Neural progenitor cell (in vitro differentiated cells): Measurements from ENCODE around the gene HS3ST2. TPM values are rescaled to one million over a fixed set of nuclear protein-coding genes. Genes with fewer than 3 reads are reported as not detected.

Source experiments
- DNase-seq: peaks from one replicate; pipeline ENCODE4 v3.0.0-alpha.2; 2016; ENCODE audit warnings: low spot score
- H2AFZ ChIP-seq: fragments of 200-600 bp; sonication (generic); replicated peaks from 2 replicates; pipeline ENCODE4 v1.6.1; 2016; ENCODE audit warnings: antibody characterized with exemption
- H3F3A ChIP-seq: fragments of 200-600 bp; sonication (generic); 2 replicates; pipeline ENCODE4 v1.6.1; 2016; ENCODE audit warnings: antibody characterized with exemption, low read depth
- H3K27ac ChIP-seq: fragments of 200-600 bp; sonication (generic); 2 replicates; pipeline ENCODE4 v1.5.1; 2016; ENCODE audit warnings: mild to moderate bottlenecking
- H3K27me3 ChIP-seq: fragments of 200-600 bp; sonication (generic); 2 replicates; pipeline ENCODE4 v1.6.1; 2016; ENCODE audit warnings: mild to moderate bottlenecking, moderate library complexity
- H3K36me3 ChIP-seq: fragments of 200-600 bp; sonication (generic); 2 replicates; pipeline ENCODE4 v1.5.1; 2016
- H3K4me1 ChIP-seq: fragments of 200-600 bp; sonication (generic); 2 replicates; pipeline ENCODE4 v1.6.1; 2016; ENCODE audit warnings: mixed run types
- H3K4me2 ChIP-seq: fragments of 200-600 bp; sonication (generic); 2 replicates; pipeline ENCODE4 v1.6.1; 2016
- H3K4me3 ChIP-seq: fragments of 200-600 bp; sonication (generic); 2 replicates; pipeline ENCODE4 v1.5.1; 2016
- H3K79me2 ChIP-seq: fragments of 200-600 bp; sonication (generic); 2 replicates; pipeline ENCODE4 v1.6.1; 2016; ENCODE audit warnings: low read depth
- H3K9ac ChIP-seq: fragments of 200-600 bp; sonication (generic); 2 replicates; pipeline ENCODE4 v1.6.1; 2016
- H3K9me3 ChIP-seq: fragments of 200-600 bp; sonication (generic); 2 replicates; pipeline ENCODE4 v1.5.1; 2016; ENCODE audit warnings: low read depth
- H4K20me1 ChIP-seq: fragments of 200-600 bp; sonication (generic); 2 replicates; pipeline ENCODE4 v1.6.1; 2016; ENCODE audit warnings: low read depth
- H3K27ac Mint-ChIP-seq: 3 replicates; pipeline ENCODE4 v1.8.0; 2021; ENCODE audit warnings: mixed read lengths
- H3K27me3 Mint-ChIP-seq: 2 replicates; pipeline ENCODE4 v1.8.0; 2022; ENCODE audit warnings: low read depth, mild to moderate bottlenecking, inconsistent platforms, moderate library complexity, mixed read lengths; ENCODE audit not compliant: insufficient read depth
- H3K36me3 Mint-ChIP-seq: 3 replicates; pipeline ENCODE4 v1.8.0; 2021; ENCODE audit warnings: mixed read lengths
- H3K4me1 Mint-ChIP-seq: 3 replicates; pipeline ENCODE4 v1.8.0; 2021; ENCODE audit warnings: mixed read lengths
- H3K4me3 Mint-ChIP-seq: 3 replicates; pipeline ENCODE4 v1.8.0; 2021; ENCODE audit warnings: mild to moderate bottlenecking, moderate library complexity, mixed read lengths
- H3K9me3 Mint-ChIP-seq: 3 replicates; pipeline ENCODE4 v1.8.0; 2020; ENCODE audit warnings: mixed read lengths
- CTCF ChIP-seq: fragments of 200-600 bp; sonication (generic); IDR thresholded peaks from 2 replicates; pipeline ENCODE4 v1.5.1; 2017; ENCODE audit warnings: antibody characterized with exemption, mild to moderate bottlenecking
- EZH2 ChIP-seq: fragments of 200-600 bp; sonication (generic); IDR thresholded peaks from 2 replicates; pipeline ENCODE4 v1.6.1; 2017; ENCODE audit warnings: antibody characterized with exemption, mild to moderate bottlenecking, moderate library complexity
- EZH2phosphoT487 ChIP-seq: fragments of 200-600 bp; sonication (generic); IDR thresholded peaks from 2 replicates; pipeline ENCODE4 v1.6.1; 2017; ENCODE audit warnings: antibody characterized with exemption
- total RNA-seq: library from RNA; depleted of rRNA; stranded (reverse); fragments of >200 nt; gene quantifications from 2 replicates; pipeline ENCODE4 v1.2.3, GENCODE V29; 2015; ENCODE audit warnings: low replicate concordance

HS3ST2 gene
- total RNA-seq, result not detected in 2 replicates

DNA sequence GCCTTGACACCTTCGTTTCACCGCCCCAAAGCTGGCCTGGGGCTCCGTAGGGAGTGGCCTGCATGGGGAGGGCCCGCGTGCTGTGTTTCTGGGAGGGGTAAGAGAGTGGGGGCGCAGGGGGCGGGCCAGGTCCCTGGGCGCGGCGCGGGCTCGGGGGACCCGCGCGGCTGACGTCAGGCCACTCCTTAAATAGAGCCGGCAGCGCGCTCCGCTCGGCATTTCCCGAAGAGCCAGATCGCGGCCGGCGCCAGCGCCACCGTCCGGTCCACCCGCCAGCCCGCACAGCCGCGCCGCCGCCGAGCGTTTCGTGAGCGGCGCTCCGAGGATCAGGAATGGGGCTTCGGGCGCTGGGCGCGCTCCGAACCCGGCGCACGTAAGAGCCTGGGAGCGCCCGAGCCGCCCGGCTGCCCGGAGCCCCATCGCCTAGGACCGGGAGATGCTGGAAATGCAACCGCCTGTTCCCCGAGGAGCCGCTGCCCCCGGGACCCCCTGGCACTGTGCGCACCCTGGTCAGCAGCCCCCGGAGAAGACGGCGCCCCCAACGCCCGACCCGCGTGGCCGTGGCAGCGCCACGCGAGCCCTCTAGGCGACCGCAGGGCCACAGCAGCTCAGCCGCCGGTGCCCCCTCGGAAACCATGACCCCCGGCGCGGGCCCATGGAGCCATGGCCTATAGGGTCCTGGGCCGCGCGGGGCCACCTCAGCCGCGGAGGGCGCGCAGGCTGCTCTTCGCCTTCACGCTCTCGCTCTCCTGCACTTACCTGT is at the start of gene HS3ST2:
Gene HS3ST2 (plus strand): TSS at position 215 of the 763 bp plus-strand sequence. CDS start 449 bp downstream, at position 664.
- Histone ChIP-seq H3K4me1 (peaks cover 7% of the 10 kb centered on the region), H3K4me2 (peak within 1 kb of the TSS; percentile 99), H3K27ac (no peak within 1 kb of the TSS), H3K4me3 (peak within 1 kb of the TSS; percentile 62), H4K20me1 (peaks cover 35% of the 10 kb centered on the region), H3K79me2 (no peaks in the 10 kb centered on the region), H3K27me3 (peaks cover 86% of the 10 kb centered on the region), H3K9ac (no peak within 1 kb of the TSS), H3K9me3 (no peaks in the 10 kb centered on the region), H2AFZ (peak within 1 kb of the TSS; percentile 57), H3F3A (no peaks in the 10 kb centered on the region), H3K36me3 (no peaks in the 10 kb centered on the region)
- TF ChIP-seq EZH2 (no peak), CTCF (peak; percentile 59), EZH2phosphoT487 (no peak)
- peaks cover 10% of the 10 kb centered on the region for H3K4me1 Mint-ChIP-seq
- peaks cover 57% of the 10 kb centered on the region for H3K27me3 Mint-ChIP-seq
- no peaks in the 10 kb centered on the region for H3K36me3 Mint-ChIP-seq
- H3K4me3 Mint-ChIP-seq, result peak within 1 kb of the TSS; percentile 86
- H3K27ac Mint-ChIP-seq, result no peak within 1 kb of the TSS
- H3K9me3 Mint-ChIP-seq, result no peaks in the 10 kb centered on the region
- peak; percentile 92 for DNase-seq

- TF ChIP-seq EZH2phosphoT487 (no peak), EZH2 (no peak), CTCF (no peak)
- Histone ChIP-seq H3K79me2 (no peaks in the 10 kb centered on the region), H3K4me2 (peak overlapping the region; percentile 19), H3K36me3 (no peaks in the 10 kb centered on the region), H3K4me1 (peaks cover 25% of the 10 kb centered on the region), H2AFZ (peak overlapping the region; percentile 4), H3K9me3 (no peaks in the 10 kb centered on the region), H3K27me3 (no peaks in the 10 kb centered on the region), H3F3A (no peaks in the 10 kb centered on the region), H4K20me1 (no peaks in the 10 kb centered on the region), H3K27ac (no peak overlapping the region), H3K9ac (no peak overlapping the region), H3K4me3 (no peak overlapping the region)
- Mint-ChIP-seq H3K4me3 (peak overlapping the region; percentile 11), H3K4me1 (peaks cover 26% of the 10 kb centered on the region), H3K36me3 (no peaks in the 10 kb centered on the region), H3K27ac (peak overlapping the region; percentile 65), H3K27me3 (peaks cover 7% of the 10 kb centered on the region), H3K9me3 (no peaks in the 10 kb centered on the region)
- peak; percentile 20 for DNase-seq
Observed at GRCh38 chr16:22764662-22765327, 49.2 kb upstream of the HS3ST2 start.

DNA sequence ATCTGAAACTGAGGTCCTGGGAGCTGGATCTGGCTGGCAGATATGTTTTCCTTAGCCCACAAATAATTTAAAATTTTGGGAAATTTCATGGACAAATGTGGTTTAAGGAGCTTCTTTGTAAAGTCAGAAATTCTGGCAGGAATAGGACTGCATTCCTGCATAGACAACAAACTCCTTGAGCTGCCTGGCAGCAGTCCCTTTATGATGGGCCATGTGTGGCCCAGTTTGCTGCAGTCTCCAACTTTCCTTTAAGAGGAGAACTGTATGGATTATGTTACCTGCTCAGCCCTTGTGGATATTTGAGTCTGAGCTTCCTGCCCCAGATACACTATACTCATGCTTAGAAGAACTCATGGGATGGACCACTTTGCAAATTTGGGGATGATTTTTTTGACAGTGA is 48.5 kb upstream of the HS3ST2 start:
- Mint-ChIP-seq H3K36me3 (no peaks in the 10 kb centered on the region), H3K27ac (peak overlapping the region; percentile 65), H3K9me3 (no peaks in the 10 kb centered on the region), H3K4me1 (peaks cover 26% of the 10 kb centered on the region), H3K27me3 (peaks cover 7% of the 10 kb centered on the region), H3K4me3 (no peak overlapping the region)
- H3K9ac ChIP-seq, result no peak overlapping the region
- no peak overlapping the region for H3K4me3 ChIP-seq
- DNase-seq, result no peak
- H3K4me2 ChIP-seq, result no peak overlapping the region
- no peak for TF ChIP-seq EZH2
- no peak for TF ChIP-seq CTCF
- TF ChIP-seq EZH2phosphoT487, result no peak
- no peaks in the 10 kb centered on the region for H4K20me1 ChIP-seq
- no peak overlapping the region for H2AFZ ChIP-seq
- no peaks in the 10 kb centered on the region for H3F3A ChIP-seq
- H3K27me3 ChIP-seq, result no peaks in the 10 kb centered on the region
- no peaks in the 10 kb centered on the region for H3K79me2 ChIP-seq
- H3K27ac ChIP-seq, result no peak overlapping the region
- H3K9me3 ChIP-seq, result no peaks in the 10 kb centered on the region
- H3K36me3 ChIP-seq, result no peaks in the 10 kb centered on the region
- H3K4me1 ChIP-seq, result peaks cover 25% of the 10 kb centered on the region
